SW480 (cell line): ENCODE results near the gene CNRIP1.
A peak's percentile ranks its signal among the peaks of the same experiment; 100 is the strongest.

ENCODE experiments used
- DNase-seq: peaks from one replicate; pipeline ENCODE4 v3.0.0-alpha.2; 2016; ENCODE audit warnings: low spot score

The CNRIP1 gene

GRCh38 chr2:68292108-68292710 is 27.5 kb downstream of the CNRIP1 start:
- peak; percentile 54 for DNase-seq

- no peak for DNase-seq
Measured at GRCh38 chr2:68291314-68291713, 28.4 kb downstream of the CNRIP1 start.

GRCh38 chr2:68290901-68291300 is 28.8 kb downstream of the CNRIP1 start:
- no peak for DNase-seq

- DNase-seq, result no peak
Measured at GRCh38 chr2:68287580-68288441, 31.9 kb downstream of the CNRIP1 start.

DNA sequence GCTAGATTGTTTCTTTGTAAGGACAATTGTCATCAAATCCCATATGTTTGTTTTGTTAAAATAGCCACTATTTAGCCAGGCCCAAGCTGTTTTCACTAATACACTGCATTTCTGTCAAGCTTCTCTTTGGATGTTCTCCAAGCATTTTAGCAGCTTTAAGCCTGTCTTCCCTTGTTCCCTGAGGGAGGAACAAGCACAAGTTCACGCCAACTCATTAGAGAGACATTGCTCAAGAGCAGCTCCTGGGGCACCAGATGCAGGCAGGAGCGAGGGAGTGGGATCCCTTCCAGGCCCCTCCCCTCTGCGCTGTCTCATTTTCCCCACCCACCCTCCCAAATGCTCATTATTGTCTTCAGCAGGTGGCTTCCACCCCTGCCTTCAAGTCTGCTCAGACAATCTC is 34.9 kb downstream of the CNRIP1 start:
- DNase-seq, result no peak

GRCh38 chr2:68283419-68283812 is 36.3 kb downstream of the CNRIP1 start:
- DNase-seq, result no peak

- DNase-seq, result peak; percentile 72
Measured at GRCh38 chr2:68282811-68283418, 36.8 kb downstream of the CNRIP1 start.

DNA sequence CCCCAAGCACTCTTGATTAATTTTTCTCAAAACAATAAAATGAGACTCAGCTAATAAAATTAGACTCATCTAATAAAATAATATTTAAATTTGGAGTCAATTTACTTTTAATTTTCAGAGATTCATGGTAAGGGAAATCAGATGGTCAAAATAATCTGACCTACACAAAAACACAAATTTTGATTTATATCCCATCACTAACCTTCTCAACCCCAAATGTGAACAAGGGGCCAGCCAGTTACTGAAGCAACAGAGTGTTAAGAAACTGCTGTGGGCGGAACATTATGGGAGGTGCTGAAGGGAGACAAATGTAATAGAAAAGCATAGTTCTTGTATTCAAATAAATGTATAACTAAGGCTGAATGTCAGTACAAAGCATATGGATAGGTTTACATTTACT is 39.0 kb downstream of the CNRIP1 start:
- DNase-seq, result no peak

DNA sequence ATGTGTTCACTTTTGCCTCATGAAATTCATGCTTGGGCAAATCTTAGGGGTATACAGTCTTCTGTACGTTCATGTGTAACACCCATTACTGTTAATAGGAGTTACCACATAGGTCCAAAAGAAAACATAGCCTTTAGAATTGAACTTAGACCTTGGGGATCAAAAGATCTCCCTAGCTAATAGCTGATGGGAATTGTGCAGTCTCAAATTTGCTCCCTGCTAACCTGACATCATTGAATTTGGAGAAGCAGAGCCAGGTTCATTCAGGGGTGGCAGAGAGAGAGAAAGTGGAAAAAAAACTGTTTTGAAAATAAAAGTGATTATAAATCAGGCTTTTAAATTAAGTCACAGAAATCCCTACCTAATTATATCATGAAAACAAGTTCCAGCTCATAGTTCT is 39.4 kb downstream of the CNRIP1 start:
- no peak for DNase-seq

GRCh38 chr2:68279691-68280090 is 40.1 kb downstream of the CNRIP1 start:
- no peak for DNase-seq

DNA sequence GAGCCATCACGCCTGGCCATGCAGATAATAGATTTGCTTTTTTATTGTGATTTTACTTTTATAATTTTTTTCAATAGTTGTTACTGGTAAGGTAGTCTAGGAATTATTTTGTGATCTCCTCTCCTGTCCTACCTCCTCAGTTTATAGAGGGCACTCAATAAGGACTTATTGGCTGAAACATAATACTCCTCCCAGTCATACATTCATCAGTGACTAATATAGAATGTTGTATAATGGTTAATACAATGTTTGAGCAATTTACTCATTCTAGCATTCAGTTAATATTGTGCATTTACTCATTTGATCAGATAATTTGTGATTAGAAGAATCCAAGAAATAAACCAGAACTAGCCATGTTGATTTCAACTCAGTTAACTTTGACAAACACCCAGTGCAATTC is 41.6 kb downstream of the CNRIP1 start:
- DNase-seq, result no peak

DNA sequence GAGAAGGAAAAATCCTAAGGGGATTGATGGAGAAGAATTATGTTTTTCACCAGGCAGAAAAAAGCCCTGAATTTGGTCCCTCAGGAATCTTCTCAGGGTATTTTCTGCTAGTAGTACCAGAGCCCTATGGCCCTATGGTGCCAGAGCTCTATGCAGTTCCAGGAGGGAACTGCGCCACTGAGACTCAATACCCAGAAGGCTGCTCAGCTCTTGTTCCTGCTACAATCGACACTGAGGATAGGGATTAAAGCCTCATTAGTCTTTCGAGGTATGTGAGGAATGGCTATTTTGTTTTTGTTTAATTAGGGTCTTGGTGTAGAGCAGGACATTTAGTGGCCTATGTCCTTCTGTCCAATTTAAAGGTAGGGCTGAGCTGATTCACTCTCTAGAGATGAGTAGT is 45.7 kb downstream of the CNRIP1 start:
- DNase-seq, result no peak

DNA sequence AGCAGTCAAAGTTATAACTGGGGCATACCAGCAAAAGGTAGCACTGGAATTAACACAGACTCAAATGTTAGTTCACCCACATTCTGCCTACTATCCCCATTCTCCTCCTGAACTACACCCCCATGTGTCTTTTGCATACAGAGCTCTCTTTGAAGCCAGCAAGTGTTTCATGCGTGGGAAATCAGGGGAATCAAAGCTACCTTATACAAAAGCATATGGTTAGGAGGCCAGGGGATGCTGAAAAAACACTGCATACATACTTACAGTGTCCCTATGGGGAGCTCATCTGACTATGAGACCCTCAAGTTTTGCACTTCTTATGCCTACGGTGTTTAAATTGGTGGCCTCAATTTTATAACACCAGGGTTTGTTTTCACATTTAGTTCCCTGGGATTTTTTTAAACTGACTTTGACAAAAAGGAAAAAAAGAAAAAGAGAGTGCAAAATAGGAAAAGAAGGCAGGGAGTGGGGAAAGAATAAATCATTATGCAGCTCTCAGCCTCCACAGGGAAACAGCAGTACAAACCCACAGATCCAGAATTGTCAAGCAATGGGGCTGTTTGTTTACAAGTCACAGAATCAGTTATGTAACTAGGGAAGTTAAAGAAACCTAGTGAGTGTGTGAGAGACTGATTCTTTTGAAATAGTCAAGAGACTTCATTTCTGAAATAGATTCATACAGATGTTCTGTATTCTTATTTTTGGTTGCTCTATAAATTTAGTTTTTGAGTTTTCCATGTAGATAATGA is 47.3 kb downstream of the CNRIP1 start:
- no peak for DNase-seq

- no peak for DNase-seq
Measured at GRCh38 chr2:68266655-68267054, 53.1 kb downstream of the CNRIP1 start.

GRCh38 chr2:68263632-68264031 is 56.1 kb downstream of the CNRIP1 start:
- DNase-seq, result no peak

- no peak for DNase-seq
Measured at GRCh38 chr2:68258851-68259250, 60.9 kb downstream of the CNRIP1 start.

DNA sequence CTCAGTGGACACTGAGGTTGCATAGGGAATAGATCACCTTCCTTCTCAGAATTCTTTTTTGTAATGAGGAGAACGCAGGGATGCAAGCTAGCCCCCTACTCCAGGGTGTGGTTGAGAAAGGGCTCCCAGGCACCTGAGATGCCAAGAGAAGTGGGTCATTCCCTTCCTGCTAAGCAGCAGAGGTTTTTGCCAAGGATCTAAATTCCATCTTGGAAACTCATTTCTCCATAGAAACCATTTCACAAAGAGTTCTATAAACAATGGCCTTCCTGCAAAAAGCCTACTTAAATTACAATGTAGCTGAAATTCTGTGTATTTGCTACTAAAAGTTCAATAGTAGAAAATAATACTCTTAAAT is 63.7 kb downstream of the CNRIP1 start:
- no peak for DNase-seq

DNA sequence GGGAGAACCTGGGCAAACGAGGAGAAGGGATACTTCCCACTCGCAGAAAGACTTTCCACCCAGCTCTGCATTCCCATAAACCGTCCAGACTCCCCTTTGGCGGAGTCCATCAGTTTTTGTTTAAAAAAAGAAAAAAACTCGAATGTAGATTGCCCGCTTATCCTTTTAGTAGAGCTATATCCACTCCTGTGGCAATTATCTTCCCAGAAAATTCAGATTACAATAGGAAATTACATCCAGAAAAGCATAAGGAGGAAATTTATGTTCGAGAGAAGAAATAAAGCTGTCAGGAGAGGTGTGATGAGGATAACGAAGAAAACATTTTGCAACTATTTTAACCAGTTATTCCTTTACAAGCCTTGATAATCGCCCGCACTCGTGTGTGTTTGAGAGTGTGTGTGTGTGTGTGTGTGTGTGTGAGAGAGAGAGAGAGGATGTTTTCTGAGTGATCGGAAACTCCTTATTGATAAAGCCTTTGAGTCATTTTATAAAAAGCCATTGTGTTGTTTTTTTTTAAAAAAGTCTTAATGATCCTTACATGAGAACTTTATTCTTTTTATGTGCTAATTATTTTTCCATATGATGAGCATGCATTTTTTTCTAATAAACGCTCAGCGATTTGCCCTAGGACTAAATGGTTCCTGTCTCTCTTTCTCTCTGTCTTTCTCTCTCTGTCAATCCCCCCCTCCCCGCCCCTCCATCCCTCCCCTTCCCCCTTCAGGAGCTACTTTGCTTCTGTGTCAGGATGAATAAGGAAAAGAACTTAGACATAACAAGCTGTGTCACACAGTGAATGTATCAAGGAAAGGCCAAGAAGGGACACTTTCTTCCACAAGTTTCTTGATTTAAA is 66.3 kb downstream of the CNRIP1 start:
- peak; percentile 34 for DNase-seq

DNA sequence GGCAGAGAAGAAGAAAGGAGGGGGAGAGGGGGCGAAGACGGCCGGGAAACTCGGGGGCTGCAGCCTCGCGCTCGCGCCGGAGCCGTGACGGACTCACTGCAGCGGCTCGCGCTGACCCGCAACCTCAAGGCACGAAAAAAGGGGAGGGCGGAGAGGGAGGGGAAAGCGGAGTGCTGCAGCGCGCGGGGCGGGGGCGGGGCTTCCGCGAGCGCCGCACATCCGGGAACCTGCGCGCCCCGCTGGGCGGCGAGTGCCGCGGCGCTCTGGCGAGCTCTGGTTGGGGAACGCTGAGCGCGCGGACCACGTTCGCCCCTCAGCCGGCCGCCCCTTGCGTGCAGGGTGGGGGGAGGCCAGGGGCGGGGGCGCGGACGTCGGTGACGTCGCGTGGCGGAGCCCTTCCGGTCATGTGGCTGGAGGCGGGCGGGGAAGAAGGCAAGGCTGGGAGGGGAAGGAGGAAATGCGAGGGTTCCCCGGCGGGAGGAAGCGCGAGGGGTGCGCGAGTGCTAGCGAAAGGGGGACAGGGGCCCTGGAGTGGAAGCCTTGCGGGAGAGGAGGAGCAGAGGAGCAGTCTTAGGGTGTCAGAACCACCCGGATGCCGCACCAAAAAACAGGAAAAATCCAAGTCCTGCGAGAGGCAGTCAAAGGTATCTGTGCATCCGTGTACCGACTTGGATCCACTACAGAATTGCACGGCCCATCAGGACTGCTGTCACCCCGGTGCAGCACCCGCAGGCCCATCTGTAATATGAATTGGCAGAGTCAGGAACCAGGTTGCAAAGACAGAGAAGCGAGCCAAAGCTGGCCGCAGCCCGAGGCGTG is 67.1 kb downstream of the CNRIP1 start, which contains the start of gene PPP3R1:
TSS of gene PPP3R1 (minus strand) at position 133 of the 819 bp plus-strand sequence. CDS start 405 bp downstream, outside the sequence.
- peak; percentile 95 for DNase-seq

GRCh38 chr2:68251855-68252399 is 67.8 kb downstream of the CNRIP1 start:
- DNase-seq, result peak; percentile 8
